ENCODE results near the gene MROH9.

Gene MROH9

GRCh38 chr1:171112119-171112518 is 176.8 kb downstream of the MROH9 start:
- no peaks in the 10 kb centered on the region for H3K27me3 ChIP-seq
- TF ChIP-seq CTCF (IDR thresholded peaks at IDR 0.05): no peak
- no peaks in the 10 kb centered on the region for H3K36me3 ChIP-seq
- H3K9me3 ChIP-seq: no peaks in the 10 kb centered on the region
- H3K4me1 ChIP-seq (ENCODE audit: control insufficient read depth in 1 of 2, insufficient read depth in 1 of 2, low read depth in 1 of 2, low read length in 1 of 2): no peaks in the 10 kb centered on the region
- H3K27ac ChIP-seq: no peak overlapping the region
- no peak overlapping the region for H3K4me3 ChIP-seq (ENCODE audit: low read depth in 1 of 2, low read length in 1 of 2)

GRCh38 chr1:171113382-171113781 is 178.0 kb downstream of the MROH9 start:
- Histone ChIP-seq H3K36me3 (no peaks in the 10 kb centered on the region), H3K4me1 (ENCODE audit: control insufficient read depth in 1 of 2, insufficient read depth in 1 of 2, low read depth in 1 of 2, low read length in 1 of 2) (no peaks in the 10 kb centered on the region), H3K27ac (no peak overlapping the region), H3K9me3 (no peaks in the 10 kb centered on the region), H3K4me3 (ENCODE audit: low read depth in 1 of 2, low read length in 1 of 2) (no peak overlapping the region), H3K27me3 (no peaks in the 10 kb centered on the region)
- no peak for TF ChIP-seq CTCF (IDR thresholded peaks at IDR 0.05)
